SK-N-SH (cell line): ENCODE measurements around the gene RAB8B. TPM values are rescaled to one million over a fixed set of nuclear protein-coding genes. Genes with fewer than 3 reads are reported as not detected.

Source experiments
- CTCF ChIA-PET: fragments of 300-600, 350-600 bp; formaldehyde crosslinking; extraction: SDS; loops from one replicate; lab custom pipeline; 2021; lab: Yijun Ruan, JAX
- POLR2A ChIA-PET: fragments of 350-600 bp; sonication (Branson Sonifier 250); formaldehyde crosslinking; extraction: SDS; loops from one replicate; lab custom pipeline; 2020; ENCODE audit warnings: antibody characterized with exemption, inconsistent platforms; lab: Yijun Ruan, JAX
- DNase-seq: peaks from one replicate; pipeline ENCODE4 v3.0.0; 2012
- H2AFZ ChIP-seq: fragments of 200-600 bp; sonication (generic); 2 replicates; pipeline ENCODE4 v1.8.1; 2016; ENCODE audit warnings: antibody characterized with exemption, mild to moderate bottlenecking, low read depth
- H3F3A ChIP-seq: fragments of 200-600 bp; sonication (generic); replicated peaks from 2 replicates; pipeline ENCODE3; 2016; ENCODE audit warnings: antibody characterized with exemption, mild to moderate bottlenecking; ENCODE audit not compliant: insufficient read depth
- H3K27ac ChIP-seq, 2 experiments: fragments of 200-500 bp in 1 of 2; fragments of 200-600 bp in 1 of 2; sonication (Bioruptor generic) in 1 of 2; sonication (generic), shearing (Covaris generic) in 1 of 2; 2 replicates each; pipeline versions ENCODE4 v1.5.1 to v1.6.1; 2014 to 2016; ENCODE audit warnings: low read depth in 2 of 2, inconsistent platforms in 1 of 2, low read length in 1 of 2, mild to moderate bottlenecking in 1 of 2, mixed read lengths in 1 of 2
- H3K27me3 ChIP-seq: fragments of 200-600 bp; sonication (generic), shearing (Covaris generic); 2 replicates; pipeline ENCODE4 v1.6.1; 2016; ENCODE audit warnings: mixed run types; ENCODE audit not compliant: insufficient read depth
- H3K36me3 ChIP-seq, 2 experiments: fragments of 200-500 bp in 1 of 2; fragments of 200-600 bp in 1 of 2; sonication (Bioruptor generic) in 1 of 2; sonication (generic) in 1 of 2; replicated peaks in 1 of 2; 2 replicates each; pipeline versions ENCODE3 to v1.5.1; 2014 to 2016; ENCODE audit warnings: low read length in 1 of 2, mild to moderate bottlenecking in 1 of 2; ENCODE audit not compliant: insufficient read depth in 2 of 2, control insufficient read depth in 1 of 2
- H3K4me1 ChIP-seq, 2 experiments: fragments of 200-500 bp in 1 of 2; fragments of 200-600 bp in 1 of 2; sonication (Bioruptor generic) in 1 of 2; sonication (generic), shearing (Covaris generic) in 1 of 2; 2 replicates each; pipeline versions ENCODE4 v1.5.1 to v1.6.1; 2014 to 2016; ENCODE audit warnings: low read depth in 1 of 2, low read length in 1 of 2, mixed run types in 1 of 2; ENCODE audit not compliant: insufficient read depth in 2 of 2, control insufficient read depth in 1 of 2
- H3K4me2 ChIP-seq: fragments of 200-600 bp; sonication (generic), shearing (Covaris generic); 2 replicates; pipeline ENCODE4 v1.6.1; 2017; ENCODE audit warnings: mixed run types
- H3K4me3 ChIP-seq, 2 experiments: fragments of 200-500 bp in 1 of 2; fragments of 200-600 bp in 1 of 2; sonication (Bioruptor generic) in 1 of 2; sonication (generic), shearing (Covaris generic) in 1 of 2; 2 replicates each; pipeline versions ENCODE4 v1.5.1 to v1.8.1; 2014 to 2016; ENCODE audit warnings: low read depth in 2 of 2, inconsistent platforms in 1 of 2, low read length in 1 of 2, mild to moderate bottlenecking in 1 of 2, mixed read lengths in 1 of 2, moderate library complexity in 1 of 2
- H3K79me2 ChIP-seq: fragments of 200-600 bp; sonication (generic); 2 replicates; pipeline ENCODE4 v1.8.1; 2017; ENCODE audit warnings: mild to moderate bottlenecking; ENCODE audit not compliant: insufficient read depth
- H3K9ac ChIP-seq: fragments of 200-600 bp; sonication (generic); 2 replicates; pipeline ENCODE4 v1.6.1; 2017; ENCODE audit warnings: mixed run types
- H3K9me2 ChIP-seq: fragments of 200-600 bp; sonication (generic); 2 replicates; pipeline ENCODE4 v1.6.1; 2017; ENCODE audit warnings: mixed run types
- H3K9me3 ChIP-seq: fragments of 200-600 bp; sonication (generic); 2 replicates; pipeline ENCODE4 v1.6.1; 2017; ENCODE audit warnings: mixed run types, mild to moderate bottlenecking, moderate library complexity
- H4K20me1 ChIP-seq: fragments of 200-600 bp; sonication (generic); 2 replicates; pipeline ENCODE4 v1.6.1; 2017; ENCODE audit warnings: mild to moderate bottlenecking, mixed run types; ENCODE audit not compliant: insufficient read depth
- CHD2 ChIP-seq: fragments of 150-350 bp; IDR thresholded peaks from 2 replicates; pipeline ENCODE4 v1.6.1; 2018; ENCODE audit warnings: low read length; ENCODE audit not compliant: partially characterized antibody
- FOXM1 ChIP-seq: IDR thresholded peaks from 2 replicates; pipeline ENCODE4 v1.4.0; 2012; ENCODE audit warnings: low read depth, mild to moderate bottlenecking
- JUND ChIP-seq: IDR thresholded peaks from 2 replicates; pipeline ENCODE4 v1.4.0; 2012
- MEF2A ChIP-seq: IDR thresholded peaks from 2 replicates; pipeline ENCODE4 v1.4.0; 2012; ENCODE audit warnings: low read depth, borderline replicate concordance
- MXI1 ChIP-seq: IDR thresholded peaks from 2 replicates; pipeline ENCODE4 v1.6.1; 2012; ENCODE audit warnings: mild to moderate bottlenecking, low read depth, low read length, improper control_type of control experiment
- NFIC ChIP-seq: IDR thresholded peaks from 2 replicates; pipeline ENCODE4 v1.4.0; 2012; ENCODE audit warnings: borderline replicate concordance
- POLR2AphosphoS5 ChIP-seq: IDR thresholded peaks from 2 replicates; pipeline ENCODE4 v1.6.1; 2012; ENCODE audit warnings: low read depth, low read length
- RAD21 ChIP-seq: IDR thresholded peaks from 2 replicates; pipeline ENCODE4 v1.6.1; 2012; ENCODE audit warnings: mild to moderate bottlenecking, low read length
- SIN3A ChIP-seq: IDR thresholded peaks from 2 replicates; pipeline ENCODE4 v1.6.1; 2012; ENCODE audit warnings: low read depth, mild to moderate bottlenecking, low read length, moderate library complexity, borderline replicate concordance
- TAF1 ChIP-seq: IDR thresholded peaks from 2 replicates; pipeline ENCODE4 v1.6.1; 2012; ENCODE audit warnings: low read depth, mild to moderate bottlenecking, low read length, moderate library complexity, borderline replicate concordance
- WGBS: methylation state at CpG from one replicate; pipeline ENCODE4 v1.1.6; 2017; ENCODE audit warnings: low lambda C conversion rate; 5-methylcytosine and 5-hydroxymethylcytosine counted together
- polyA plus RNA-seq, 3 experiments: library from polyadenylated mRNA; depleted of rRNA; stranded (reverse); fragments of >200 nt; gene quantifications; 2 replicates each; pipeline ENCODE4 v1.2.3, GENCODE V29; 2012
- TF ChIP-seq, protein P1 (sequence below): fragments of 200-600 bp; sonication (generic); IDR thresholded peaks from 2 replicates; pipeline ENCODE4 v1.6.1; 2017; ENCODE audit warnings: antibody characterized with exemption, mild to moderate bottlenecking, moderate library complexity
- TF ChIP-seq, protein P2 (sequence below): fragments of 150-350 bp; IDR thresholded peaks from 2 replicates; pipeline ENCODE4 v1.6.1; 2016; ENCODE audit warnings: mild to moderate bottlenecking, low read depth, low read length
- TF ChIP-seq, protein P3 (sequence below): IDR thresholded peaks from 2 replicates; pipeline ENCODE4 v1.4.0; 2012; ENCODE audit warnings: low read depth

RAB8B gene
- polyA plus RNA-seq, 1 of the 3 experiments (the other 2 are of a cell fraction): 5.4 TPM

DNA sequence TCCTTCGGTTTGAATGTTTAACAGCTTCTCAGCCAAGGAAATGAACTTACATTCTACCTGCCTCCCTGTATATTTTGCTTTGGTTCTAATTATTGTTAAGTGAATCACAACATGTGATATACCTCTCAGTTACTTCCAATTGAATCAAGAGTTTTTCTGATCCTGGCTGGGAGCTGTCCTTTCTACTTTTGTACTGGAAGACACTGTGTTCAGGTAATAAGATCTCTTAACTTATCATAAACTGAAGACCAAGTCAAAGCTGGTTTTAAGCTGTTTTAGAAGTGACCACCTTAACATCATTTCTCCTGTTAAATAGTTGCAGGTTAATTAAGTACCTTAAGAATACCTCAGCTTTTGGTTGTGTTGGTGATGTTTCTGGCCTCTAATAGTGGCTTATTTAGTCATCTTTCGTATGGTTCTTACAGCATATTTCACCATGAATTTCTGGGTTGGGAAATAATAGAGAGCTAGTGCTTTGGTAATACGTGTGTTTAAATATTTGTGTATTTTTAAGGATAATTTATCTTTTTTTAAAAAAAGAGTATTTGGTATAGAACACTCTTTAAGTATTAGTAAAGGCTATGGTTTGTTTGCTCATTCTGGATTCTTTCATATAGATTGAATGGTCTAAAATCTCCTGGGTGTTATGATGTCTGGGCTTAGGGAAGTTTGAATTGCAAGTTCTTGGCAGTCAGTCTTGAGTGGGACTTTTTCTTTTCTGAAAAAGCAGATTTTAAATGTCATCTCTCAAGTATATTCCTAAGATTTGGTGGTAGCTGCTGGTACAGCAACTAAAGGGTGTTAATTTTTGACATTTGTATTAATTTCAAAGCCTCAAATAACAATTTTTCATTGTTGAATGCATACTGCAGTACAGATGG is 1.6 kb downstream of the RAB8B start (continued):
- TF ChIP-seq, protein P1, sequence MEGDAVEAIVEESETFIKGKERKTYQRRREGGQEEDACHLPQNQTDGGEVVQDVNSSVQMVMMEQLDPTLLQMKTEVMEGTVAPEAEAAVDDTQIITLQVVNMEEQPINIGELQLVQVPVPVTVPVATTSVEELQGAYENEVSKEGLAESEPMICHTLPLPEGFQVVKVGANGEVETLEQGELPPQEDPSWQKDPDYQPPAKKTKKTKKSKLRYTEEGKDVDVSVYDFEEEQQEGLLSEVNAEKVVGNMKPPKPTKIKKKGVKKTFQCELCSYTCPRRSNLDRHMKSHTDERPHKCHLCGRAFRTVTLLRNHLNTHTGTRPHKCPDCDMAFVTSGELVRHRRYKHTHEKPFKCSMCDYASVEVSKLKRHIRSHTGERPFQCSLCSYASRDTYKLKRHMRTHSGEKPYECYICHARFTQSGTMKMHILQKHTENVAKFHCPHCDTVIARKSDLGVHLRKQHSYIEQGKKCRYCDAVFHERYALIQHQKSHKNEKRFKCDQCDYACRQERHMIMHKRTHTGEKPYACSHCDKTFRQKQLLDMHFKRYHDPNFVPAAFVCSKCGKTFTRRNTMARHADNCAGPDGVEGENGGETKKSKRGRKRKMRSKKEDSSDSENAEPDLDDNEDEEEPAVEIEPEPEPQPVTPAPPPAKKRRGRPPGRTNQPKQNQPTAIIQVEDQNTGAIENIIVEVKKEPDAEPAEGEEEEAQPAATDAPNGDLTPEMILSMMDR: no peak
- TF ChIP-seq NFIC: no peak

- POLR2A ChIA-PET: interaction anchor here (0.6 to 1.0 kb wide), 2 partner anchors 27 to 35 kb away, joined by 3 read pairs; partner anchors contain the start of gene RPS27L
- Histone ChIP-seq H3K36me3 (no peaks in the 10 kb centered on the region), H3F3A (peaks cover 4% of the 10 kb centered on the region), H3K27me3 (no peaks in the 10 kb centered on the region), H3K9ac (no peak overlapping the region), H3K9me2 (no peaks in the 10 kb centered on the region), H3K9me3 (no peaks in the 10 kb centered on the region), H3K79me2 (peaks cover 62% of the 10 kb centered on the region), H3K4me3 (no peak overlapping the region), H3K4me2 (no peak overlapping the region), H3K4me1 (peaks cover 14 to 20% of the 10 kb centered on the region in 2 experiments; a peak in 3 of 4 replicates), H2AFZ (no peak overlapping the region), H4K20me1 (no peaks in the 10 kb centered on the region), H3K27ac (no peak overlapping the region)
- DNase-seq: no peak
- CTCF ChIA-PET: interaction anchor here (0.6 to 2.0 kb wide), 5 partner anchors 11 to 144 kb away, joined by 3 to 5 read pairs (median 4); no protein-coding TSS in a partner anchor
- WGBS: 86% methylated on average over 3 of the region's 3 CpGs
- TF ChIP-seq POLR2AphosphoS5: no peak
- TF ChIP-seq JUND: no peak
- TF ChIP-seq, protein P2, sequence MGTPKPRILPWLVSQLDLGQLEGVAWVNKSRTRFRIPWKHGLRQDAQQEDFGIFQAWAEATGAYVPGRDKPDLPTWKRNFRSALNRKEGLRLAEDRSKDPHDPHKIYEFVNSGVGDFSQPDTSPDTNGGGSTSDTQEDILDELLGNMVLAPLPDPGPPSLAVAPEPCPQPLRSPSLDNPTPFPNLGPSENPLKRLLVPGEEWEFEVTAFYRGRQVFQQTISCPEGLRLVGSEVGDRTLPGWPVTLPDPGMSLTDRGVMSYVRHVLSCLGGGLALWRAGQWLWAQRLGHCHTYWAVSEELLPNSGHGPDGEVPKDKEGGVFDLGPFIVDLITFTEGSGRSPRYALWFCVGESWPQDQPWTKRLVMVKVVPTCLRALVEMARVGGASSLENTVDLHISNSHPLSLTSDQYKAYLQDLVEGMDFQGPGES: no peak
- TF ChIP-seq RAD21: no peak
- no peak for TF ChIP-seq MXI1
- no peak for TF ChIP-seq TAF1
- TF ChIP-seq CHD2: no peak
- no peak for TF ChIP-seq FOXM1
- TF ChIP-seq, protein P3, sequence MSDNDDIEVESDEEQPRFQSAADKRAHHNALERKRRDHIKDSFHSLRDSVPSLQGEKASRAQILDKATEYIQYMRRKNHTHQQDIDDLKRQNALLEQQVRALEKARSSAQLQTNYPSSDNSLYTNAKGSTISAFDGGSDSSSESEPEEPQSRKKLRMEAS: no peak
- TF ChIP-seq MEF2A: no peak
- no peak for TF ChIP-seq SIN3A
Measured at GRCh38 chr15:63191895-63192618, 2.7 kb downstream of the RAB8B start.
